GM06990 (cell line): ENCODE results near the gene PLCB3.

Experiments used
- DNase-seq: peaks from one replicate; pipeline ENCODE4 v3.0.0-alpha.2; 2011; ENCODE audit not compliant: insufficient read length; ENCODE audit errors: extremely low read depth
- H3K27me3 ChIP-seq: replicated peaks from 2 replicates; pipeline ENCODE4 v1.6.0; 2011; ENCODE audit warnings: low read length; ENCODE audit not compliant: control insufficient read depth, insufficient read depth
- H3K36me3 ChIP-seq: 2 replicates; pipeline ENCODE4 v1.5.1; 2011; ENCODE audit warnings: low read length; ENCODE audit not compliant: control insufficient read depth, insufficient read depth
- H3K4me3 ChIP-seq: replicated peaks from 2 replicates; pipeline ENCODE4 v1.5.1; 2011; ENCODE audit warnings: low read depth, mild to moderate bottlenecking, control low read depth, low read length
- TF ChIP-seq, protein P1 (sequence below): IDR thresholded peaks from 2 replicates; pipeline ENCODE4 v1.5.1; 2011; ENCODE audit warnings: low read length, control low read depth, mild to moderate bottlenecking, inconsistent platforms; ENCODE audit not compliant: insufficient read depth, poor library complexity, severe bottlenecking

The PLCB3 gene

GRCh38 chr11:64285885-64286800, 34.8 kb downstream of the PLCB3 start:
- Histone ChIP-seq H3K4me3 (peak overlapping the region; percentile 64), H3K27me3 (no peaks in the 10 kb centered on the region; the same call in none of the 2 replicates), H3K36me3 (peaks cover 2% of the 10 kb centered on the region; the same call in 1 of the 2 replicates)
- peak; percentile 34 for DNase-seq
- TF ChIP-seq, protein P1, sequence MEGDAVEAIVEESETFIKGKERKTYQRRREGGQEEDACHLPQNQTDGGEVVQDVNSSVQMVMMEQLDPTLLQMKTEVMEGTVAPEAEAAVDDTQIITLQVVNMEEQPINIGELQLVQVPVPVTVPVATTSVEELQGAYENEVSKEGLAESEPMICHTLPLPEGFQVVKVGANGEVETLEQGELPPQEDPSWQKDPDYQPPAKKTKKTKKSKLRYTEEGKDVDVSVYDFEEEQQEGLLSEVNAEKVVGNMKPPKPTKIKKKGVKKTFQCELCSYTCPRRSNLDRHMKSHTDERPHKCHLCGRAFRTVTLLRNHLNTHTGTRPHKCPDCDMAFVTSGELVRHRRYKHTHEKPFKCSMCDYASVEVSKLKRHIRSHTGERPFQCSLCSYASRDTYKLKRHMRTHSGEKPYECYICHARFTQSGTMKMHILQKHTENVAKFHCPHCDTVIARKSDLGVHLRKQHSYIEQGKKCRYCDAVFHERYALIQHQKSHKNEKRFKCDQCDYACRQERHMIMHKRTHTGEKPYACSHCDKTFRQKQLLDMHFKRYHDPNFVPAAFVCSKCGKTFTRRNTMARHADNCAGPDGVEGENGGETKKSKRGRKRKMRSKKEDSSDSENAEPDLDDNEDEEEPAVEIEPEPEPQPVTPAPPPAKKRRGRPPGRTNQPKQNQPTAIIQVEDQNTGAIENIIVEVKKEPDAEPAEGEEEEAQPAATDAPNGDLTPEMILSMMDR = peak; percentile 51

- TF ChIP-seq, protein P1 = no peak
- no peak for DNase-seq
- H3K27me3 ChIP-seq = no peaks in the 10 kb centered on the region; the same call in none of the 2 replicates
- H3K36me3 ChIP-seq = peaks cover 2% of the 10 kb centered on the region; the same call in 1 of the 2 replicates
- H3K4me3 ChIP-seq = no peak overlapping the region
These were observed 35.5 kb downstream of the PLCB3 start for GRCh38 chr11:64286801-64287159.

DNA sequence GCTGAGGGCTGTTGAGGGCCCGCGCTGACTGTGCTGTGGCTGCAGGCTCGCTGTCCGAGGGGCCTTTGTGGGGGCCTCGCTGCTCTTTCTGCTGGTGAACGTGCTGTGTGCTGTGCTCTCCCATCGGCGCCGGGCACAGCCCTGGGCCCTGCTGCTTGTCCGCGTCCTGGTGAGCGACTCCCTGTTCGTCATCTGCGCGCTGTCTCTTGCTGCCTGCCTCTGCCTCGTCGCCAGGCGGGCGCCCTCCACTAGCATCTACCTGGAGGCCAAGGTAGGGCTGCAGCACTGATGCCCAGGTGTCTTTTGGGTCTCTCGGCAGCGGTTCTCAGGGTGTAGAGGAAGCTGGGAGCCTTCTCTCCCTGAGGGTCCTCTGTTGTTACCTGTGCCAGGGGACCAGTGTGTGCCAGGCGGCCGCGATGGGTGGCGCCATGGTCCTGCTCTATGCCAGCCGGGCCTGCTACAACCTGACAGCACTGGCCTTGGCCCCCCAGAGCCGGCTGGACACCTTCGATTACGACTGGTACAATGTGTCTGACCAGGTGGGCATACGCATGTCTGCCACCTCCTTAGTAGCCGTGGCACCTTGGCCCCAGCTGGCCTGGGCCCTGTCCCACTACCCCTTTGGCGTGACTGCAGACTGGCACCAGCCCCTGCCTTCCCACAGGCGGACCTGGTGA, 36.5 kb downstream of the PLCB3 start:
- Histone ChIP-seq H3K27me3 (no peaks in the 10 kb centered on the region; the same call in none of the 2 replicates), H3K4me3 (no peak overlapping the region), H3K36me3 (no peaks in the 10 kb centered on the region; the same call in 1 of the 2 replicates)
- TF ChIP-seq, protein P1 = no peak
- no peak for DNase-seq

- Histone ChIP-seq H3K36me3 (no peaks in the 10 kb centered on the region; the same call in 1 of the 2 replicates), H3K4me3 (no peak overlapping the region), H3K27me3 (no peaks in the 10 kb centered on the region; the same call in none of the 2 replicates)
- DNase-seq = no peak
- TF ChIP-seq, protein P1 = no peak
These were observed 37.0 kb downstream of the PLCB3 start for GRCh38 chr11:64288353-64288750.

GRCh38 chr11:64289002-64289564, 37.8 kb downstream of the PLCB3 start:
- H3K27me3 ChIP-seq = no peaks in the 10 kb centered on the region; the same call in none of the 2 replicates
- TF ChIP-seq, protein P1 = no peak

More at GRCh38 chr11:64289002-64289564, 37.8 kb downstream of the PLCB3 start:
- H3K4me3 ChIP-seq = no peak overlapping the region
- DNase-seq = no peak
- H3K36me3 ChIP-seq = no peaks in the 10 kb centered on the region; the same call in 1 of the 2 replicates
